SK-N-SH (cell line): ENCODE data around the gene CKAP4.

ENCODE experiments used
- EP300 ChIP-seq, 2 experiments: IDR thresholded peaks; 2 replicates each; pipeline versions ENCODE4 v1.4.0 to v1.6.1; 2012; ENCODE audit warnings: borderline replicate concordance in 1 of 2, low read depth in 1 of 2, low read length in 1 of 2
- MAX ChIP-seq: IDR thresholded peaks from 2 replicates; pipeline ENCODE4 v1.4.0; 2012; ENCODE audit warnings: low read depth
- POLR2AphosphoS5 ChIP-seq: IDR thresholded peaks from 2 replicates; pipeline ENCODE4 v1.6.1; 2012; ENCODE audit warnings: low read depth, low read length
- TF ChIP-seq, protein P1 (sequence below): fragments of 200-600 bp; sonication (generic); IDR thresholded peaks from 2 replicates; pipeline ENCODE4 v1.6.1; 2017; ENCODE audit warnings: antibody characterized with exemption, mild to moderate bottlenecking, moderate library complexity

- TF ChIP-seq EP300 (IDR thresholded peaks at IDR 0.05; ENCODE audit: borderline replicate concordance in 1 of 2, low read depth in 1 of 2, low read length in 1 of 2) (no peak), POLR2AphosphoS5 (no peak), MAX (no peak)
- TF ChIP-seq, protein P1, sequence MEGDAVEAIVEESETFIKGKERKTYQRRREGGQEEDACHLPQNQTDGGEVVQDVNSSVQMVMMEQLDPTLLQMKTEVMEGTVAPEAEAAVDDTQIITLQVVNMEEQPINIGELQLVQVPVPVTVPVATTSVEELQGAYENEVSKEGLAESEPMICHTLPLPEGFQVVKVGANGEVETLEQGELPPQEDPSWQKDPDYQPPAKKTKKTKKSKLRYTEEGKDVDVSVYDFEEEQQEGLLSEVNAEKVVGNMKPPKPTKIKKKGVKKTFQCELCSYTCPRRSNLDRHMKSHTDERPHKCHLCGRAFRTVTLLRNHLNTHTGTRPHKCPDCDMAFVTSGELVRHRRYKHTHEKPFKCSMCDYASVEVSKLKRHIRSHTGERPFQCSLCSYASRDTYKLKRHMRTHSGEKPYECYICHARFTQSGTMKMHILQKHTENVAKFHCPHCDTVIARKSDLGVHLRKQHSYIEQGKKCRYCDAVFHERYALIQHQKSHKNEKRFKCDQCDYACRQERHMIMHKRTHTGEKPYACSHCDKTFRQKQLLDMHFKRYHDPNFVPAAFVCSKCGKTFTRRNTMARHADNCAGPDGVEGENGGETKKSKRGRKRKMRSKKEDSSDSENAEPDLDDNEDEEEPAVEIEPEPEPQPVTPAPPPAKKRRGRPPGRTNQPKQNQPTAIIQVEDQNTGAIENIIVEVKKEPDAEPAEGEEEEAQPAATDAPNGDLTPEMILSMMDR = no peak
Measured at GRCh38 chr12:106190581-106190980, 57.2 kb downstream of the CKAP4 start.
